SK-N-SH (cell line): ENCODE results near the gene EHD2. TPM values are rescaled to one million over a fixed set of nuclear protein-coding genes. Genes with fewer than 3 reads are reported as not detected.

Experiments
- CTCF ChIA-PET: fragments of 300-600, 350-600 bp; formaldehyde crosslinking; extraction: SDS; loops from one replicate; lab custom pipeline; 2021; lab: Yijun Ruan, JAX
- POLR2A ChIA-PET: fragments of 350-600 bp; sonication (Branson Sonifier 250); formaldehyde crosslinking; extraction: SDS; loops from one replicate; lab custom pipeline; 2020; ENCODE audit warnings: antibody characterized with exemption, inconsistent platforms; lab: Yijun Ruan, JAX
- DNase-seq: peaks from one replicate; pipeline ENCODE4 v3.0.0; 2012
- H2AFZ ChIP-seq: fragments of 200-600 bp; sonication (generic); 2 replicates; pipeline ENCODE4 v1.8.1; 2016; ENCODE audit warnings: antibody characterized with exemption, mild to moderate bottlenecking, low read depth
- H3F3A ChIP-seq: fragments of 200-600 bp; sonication (generic); replicated peaks from 2 replicates; pipeline ENCODE3; 2016; ENCODE audit warnings: antibody characterized with exemption, mild to moderate bottlenecking; ENCODE audit not compliant: insufficient read depth
- H3K27ac ChIP-seq, 2 experiments: fragments of 200-500 bp in 1 of 2; fragments of 200-600 bp in 1 of 2; sonication (Bioruptor generic) in 1 of 2; sonication (generic), shearing (Covaris generic) in 1 of 2; 2 replicates each; pipeline versions ENCODE4 v1.5.1 to v1.6.1; 2014 to 2016; ENCODE audit warnings: low read depth in 2 of 2, inconsistent platforms in 1 of 2, low read length in 1 of 2, mild to moderate bottlenecking in 1 of 2, mixed read lengths in 1 of 2
- H3K27me3 ChIP-seq: fragments of 200-600 bp; sonication (generic), shearing (Covaris generic); 2 replicates; pipeline ENCODE4 v1.6.1; 2016; ENCODE audit warnings: mixed run types; ENCODE audit not compliant: insufficient read depth
- H3K36me3 ChIP-seq, 2 experiments: fragments of 200-500 bp in 1 of 2; fragments of 200-600 bp in 1 of 2; sonication (Bioruptor generic) in 1 of 2; sonication (generic) in 1 of 2; replicated peaks in 1 of 2; 2 replicates each; pipeline versions ENCODE3 to v1.5.1; 2014 to 2016; ENCODE audit warnings: low read length in 1 of 2, mild to moderate bottlenecking in 1 of 2; ENCODE audit not compliant: insufficient read depth in 2 of 2, control insufficient read depth in 1 of 2
- H3K4me1 ChIP-seq, 2 experiments: fragments of 200-500 bp in 1 of 2; fragments of 200-600 bp in 1 of 2; sonication (Bioruptor generic) in 1 of 2; sonication (generic), shearing (Covaris generic) in 1 of 2; 2 replicates each; pipeline versions ENCODE4 v1.5.1 to v1.6.1; 2014 to 2016; ENCODE audit warnings: low read depth in 1 of 2, low read length in 1 of 2, mixed run types in 1 of 2; ENCODE audit not compliant: insufficient read depth in 2 of 2, control insufficient read depth in 1 of 2
- H3K4me2 ChIP-seq: fragments of 200-600 bp; sonication (generic), shearing (Covaris generic); 2 replicates; pipeline ENCODE4 v1.6.1; 2017; ENCODE audit warnings: mixed run types
- H3K4me3 ChIP-seq, 2 experiments: fragments of 200-500 bp in 1 of 2; fragments of 200-600 bp in 1 of 2; sonication (Bioruptor generic) in 1 of 2; sonication (generic), shearing (Covaris generic) in 1 of 2; 2 replicates each; pipeline versions ENCODE4 v1.5.1 to v1.8.1; 2014 to 2016; ENCODE audit warnings: low read depth in 2 of 2, inconsistent platforms in 1 of 2, low read length in 1 of 2, mild to moderate bottlenecking in 1 of 2, mixed read lengths in 1 of 2, moderate library complexity in 1 of 2
- H3K79me2 ChIP-seq: fragments of 200-600 bp; sonication (generic); 2 replicates; pipeline ENCODE4 v1.8.1; 2017; ENCODE audit warnings: mild to moderate bottlenecking; ENCODE audit not compliant: insufficient read depth
- H3K9ac ChIP-seq: fragments of 200-600 bp; sonication (generic); 2 replicates; pipeline ENCODE4 v1.6.1; 2017; ENCODE audit warnings: mixed run types
- H3K9me2 ChIP-seq: fragments of 200-600 bp; sonication (generic); 2 replicates; pipeline ENCODE4 v1.6.1; 2017; ENCODE audit warnings: mixed run types
- H3K9me3 ChIP-seq: fragments of 200-600 bp; sonication (generic); 2 replicates; pipeline ENCODE4 v1.6.1; 2017; ENCODE audit warnings: mixed run types, mild to moderate bottlenecking, moderate library complexity
- H4K20me1 ChIP-seq: fragments of 200-600 bp; sonication (generic); 2 replicates; pipeline ENCODE4 v1.6.1; 2017; ENCODE audit warnings: mild to moderate bottlenecking, mixed run types; ENCODE audit not compliant: insufficient read depth
- CTCF ChIP-seq: fragments of 200-600 bp; sonication (generic); IDR thresholded peaks from 2 replicates; pipeline ENCODE4 v1.6.1; 2017; ENCODE audit warnings: antibody characterized with exemption, mild to moderate bottlenecking, moderate library complexity
- ELF1 ChIP-seq: IDR thresholded peaks from 2 replicates; pipeline ENCODE4 v1.4.0; 2012
- FOSL2 ChIP-seq: IDR thresholded peaks from 2 replicates; pipeline ENCODE4 v1.4.0; 2012; ENCODE audit warnings: low read depth, mild to moderate bottlenecking, moderate library complexity, borderline replicate concordance
- FOXJ3 ChIP-seq: sonication (generic); formaldehyde crosslinking; IDR thresholded peaks from 2 replicates; pipeline ENCODE4 v1.5.1; 2020; ENCODE audit warnings: mild to moderate bottlenecking, missing genetic modification reagents
- IRF3 ChIP-seq: fragments of 150-350 bp; IDR thresholded peaks from 2 replicates; pipeline ENCODE4 v1.6.1; 2016; ENCODE audit warnings: mild to moderate bottlenecking, low read depth, low read length
- MEF2A ChIP-seq: IDR thresholded peaks from 2 replicates; pipeline ENCODE4 v1.4.0; 2012; ENCODE audit warnings: low read depth, borderline replicate concordance
- PBX3 ChIP-seq: IDR thresholded peaks from 2 replicates; pipeline ENCODE4; 2012
- POLR2AphosphoS5 ChIP-seq: IDR thresholded peaks from 2 replicates; pipeline ENCODE4 v1.6.1; 2012; ENCODE audit warnings: low read depth, low read length
- RAD21 ChIP-seq: IDR thresholded peaks from 2 replicates; pipeline ENCODE4 v1.6.1; 2012; ENCODE audit warnings: mild to moderate bottlenecking, low read length
- RCOR1 ChIP-seq: fragments of 150-350 bp; IDR thresholded peaks from 2 replicates; pipeline ENCODE4 v1.6.1; 2017; ENCODE audit warnings: antibody characterized with exemption, low read length
- RFX5 ChIP-seq: IDR thresholded peaks from 2 replicates; pipeline ENCODE4 v1.6.1; 2012; ENCODE audit warnings: mild to moderate bottlenecking, improper control_type of control experiment, low read length
- RXRA ChIP-seq: IDR thresholded peaks from 2 replicates; pipeline ENCODE4 v1.4.0; 2012; ENCODE audit warnings: low read depth, mild to moderate bottlenecking, borderline replicate concordance
- YY1 ChIP-seq: IDR thresholded peaks from 2 replicates; pipeline ENCODE4 v1.4.0; 2012; ENCODE audit warnings: low read depth, mild to moderate bottlenecking
- ZBTB33 ChIP-seq: IDR thresholded peaks from 2 replicates; pipeline ENCODE4 v1.4.0; 2012; ENCODE audit warnings: low read depth, borderline replicate concordance
- WGBS: methylation state at CpG from one replicate; pipeline ENCODE4 v1.1.6; 2017; ENCODE audit warnings: low lambda C conversion rate; 5-methylcytosine and 5-hydroxymethylcytosine counted together
- polyA plus RNA-seq, 3 experiments: library from polyadenylated mRNA; depleted of rRNA; stranded (reverse); fragments of >200 nt; gene quantifications; 2 replicates each; pipeline ENCODE4 v1.2.3, GENCODE V29; 2012
- TF ChIP-seq, protein P1 (sequence below): fragments of 150-350 bp; IDR thresholded peaks from 2 replicates; pipeline ENCODE4 v1.6.1; 2017; ENCODE audit warnings: antibody characterized with exemption, low read length, low read depth, borderline replicate concordance
- TF ChIP-seq, protein P2 (sequence below): IDR thresholded peaks from 2 replicates; pipeline ENCODE4 v1.4.0; 2012; ENCODE audit warnings: low read depth, borderline replicate concordance

Gene EHD2
- polyA plus RNA-seq, 1 of the 3 experiments (the other 2 are of a cell fraction), result 55.5 TPM

GRCh38 chr19:47671499-47671898, 41.7 kb upstream of the EHD2 start:
- Histone ChIP-seq H3K9ac (no peak overlapping the region), H3K79me2 (peaks cover 42% of the 10 kb centered on the region), H3K36me3 (peaks cover 5 to 11% of the 10 kb centered on the region in 2 experiments), H3K27me3 (no peaks in the 10 kb centered on the region), H2AFZ (no peak overlapping the region), H3K9me3 (no peaks in the 10 kb centered on the region), H3K4me3 (no peak overlapping the region), H3K9me2 (no peaks in the 10 kb centered on the region), H3F3A (peaks cover 3% of the 10 kb centered on the region), H3K4me1 (peaks cover 0 to 2% of the 10 kb centered on the region in 2 experiments; a peak in 1 of 4 replicates), H3K27ac (no peak overlapping the region), H3K4me2 (no peak overlapping the region), H4K20me1 (peaks cover 29% of the 10 kb centered on the region; the same call in 1 of the 2 replicates)
- ChIA-PET CTCF (no interaction called here), POLR2A (no interaction called here)
- WGBS, result 94% methylated on average over 2 of the region's 2 CpGs
- TF ChIP-seq, protein P1, sequence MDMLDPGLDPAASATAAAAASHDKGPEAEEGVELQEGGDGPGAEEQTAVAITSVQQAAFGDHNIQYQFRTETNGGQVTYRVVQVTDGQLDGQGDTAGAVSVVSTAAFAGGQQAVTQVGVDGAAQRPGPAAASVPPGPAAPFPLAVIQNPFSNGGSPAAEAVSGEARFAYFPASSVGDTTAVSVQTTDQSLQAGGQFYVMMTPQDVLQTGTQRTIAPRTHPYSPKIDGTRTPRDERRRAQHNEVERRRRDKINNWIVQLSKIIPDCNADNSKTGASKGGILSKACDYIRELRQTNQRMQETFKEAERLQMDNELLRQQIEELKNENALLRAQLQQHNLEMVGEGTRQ, result no peak
- TF ChIP-seq, protein P2, sequence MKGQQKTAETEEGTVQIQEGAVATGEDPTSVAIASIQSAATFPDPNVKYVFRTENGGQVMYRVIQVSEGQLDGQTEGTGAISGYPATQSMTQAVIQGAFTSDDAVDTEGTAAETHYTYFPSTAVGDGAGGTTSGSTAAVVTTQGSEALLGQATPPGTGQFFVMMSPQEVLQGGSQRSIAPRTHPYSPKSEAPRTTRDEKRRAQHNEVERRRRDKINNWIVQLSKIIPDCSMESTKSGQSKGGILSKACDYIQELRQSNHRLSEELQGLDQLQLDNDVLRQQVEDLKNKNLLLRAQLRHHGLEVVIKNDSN, result no peak
- no peak for TF ChIP-seq IRF3
- no peak for TF ChIP-seq CTCF
- no peak for TF ChIP-seq PBX3
- no peak for TF ChIP-seq YY1
- TF ChIP-seq MEF2A, result no peak
- no peak for TF ChIP-seq RCOR1
- TF ChIP-seq POLR2AphosphoS5, result no peak
- TF ChIP-seq RXRA, result no peak
- no peak for DNase-seq

DNA sequence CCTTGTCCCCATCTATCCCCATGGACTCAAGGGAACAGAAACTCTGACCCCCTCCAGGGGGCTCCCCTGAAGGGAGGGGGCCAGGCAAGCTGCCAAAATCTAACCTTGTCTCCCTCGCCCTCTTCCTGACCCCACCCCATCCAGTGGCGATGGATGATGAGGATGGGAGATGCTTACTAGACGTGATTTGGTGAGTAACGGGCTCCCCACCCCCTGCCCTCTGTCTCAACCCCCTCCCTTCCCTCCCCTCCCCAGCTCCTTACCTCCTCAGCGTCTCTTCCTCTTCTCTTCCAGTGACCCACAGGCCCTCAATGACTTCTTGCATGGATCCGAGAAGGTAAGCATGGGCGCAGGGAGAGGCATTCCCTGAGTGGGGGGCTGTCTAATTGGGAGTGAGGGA, 39.8 kb upstream of the EHD2 start:
- Histone ChIP-seq H2AFZ (no peak overlapping the region), H3K4me3 (no peak overlapping the region), H3K9me2 (no peaks in the 10 kb centered on the region), H4K20me1 (peaks cover 21% of the 10 kb centered on the region; the same call in 1 of the 2 replicates), H3K4me2 (no peak overlapping the region), H3K9me3 (no peaks in the 10 kb centered on the region), H3F3A (peaks cover 3% of the 10 kb centered on the region), H3K79me2 (peaks cover 23% of the 10 kb centered on the region), H3K27me3 (no peaks in the 10 kb centered on the region), H3K27ac (no peak overlapping the region), H3K9ac (no peak overlapping the region), H3K36me3 (peaks cover 5 to 16% of the 10 kb centered on the region in 2 experiments), H3K4me1 (no peaks in the 10 kb centered on the region)
- ChIA-PET POLR2A (no interaction called here), CTCF (no interaction called here)
- DNase-seq, result no peak
- WGBS, result 90% methylated on average over 7 of the region's 7 CpGs
- TF ChIP-seq CTCF (no peak), RAD21 (no peak), ELF1 (no peak), MEF2A (no peak), FOSL2 (no peak), RFX5 (no peak), ZBTB33 (no peak), FOXJ3 (no peak)
- TF ChIP-seq, protein P1, result no peak
